Ishikawa (cell line): ENCODE data around the gene SPACDR.

Source experiments
- CEBPB ChIP-seq: IDR thresholded peaks from 2 replicates; pipeline ENCODE4 v1.6.1; 2012
- CREB1 ChIP-seq: IDR thresholded peaks from 2 replicates; pipeline ENCODE4 v1.6.1; 2012; ENCODE audit warnings: low read depth
- EGR1 ChIP-seq: IDR thresholded peaks from 2 replicates; pipeline ENCODE4 v1.6.1; 2012
- EP300 ChIP-seq: IDR thresholded peaks from 2 replicates; pipeline ENCODE4 v1.6.1; 2012; ENCODE audit warnings: borderline replicate concordance
- FOXM1 ChIP-seq: IDR thresholded peaks from 2 replicates; pipeline ENCODE4 v1.6.1; 2012; ENCODE audit warnings: low read depth, borderline replicate concordance
- NFIC ChIP-seq: IDR thresholded peaks from 2 replicates; pipeline ENCODE4 v1.6.1; 2012
- RAD21 ChIP-seq: IDR thresholded peaks from 2 replicates; pipeline ENCODE4 v1.6.1; 2012; ENCODE audit warnings: low read depth
- TAF1 ChIP-seq: IDR thresholded peaks from 2 replicates; pipeline ENCODE4 v1.6.1; 2012; ENCODE audit warnings: low read depth, mild to moderate bottlenecking
- TCF12 ChIP-seq: IDR thresholded peaks from 2 replicates; pipeline ENCODE4 v1.6.1; 2012; ENCODE audit warnings: low read depth
- TEAD4 ChIP-seq: IDR thresholded peaks from 2 replicates; pipeline ENCODE4 v1.6.1; 2012
- YY1 ChIP-seq: IDR thresholded peaks from 2 replicates; pipeline ENCODE4 v1.6.1; 2012; ENCODE audit warnings: low read depth
- ZBTB7A ChIP-seq: IDR thresholded peaks from 2 replicates; pipeline ENCODE4 v1.6.1; 2012; ENCODE audit warnings: low read depth
- TF ChIP-seq, protein P1 (sequence below): IDR thresholded peaks from 2 replicates; pipeline ENCODE4 v1.6.1; 2012
- TF ChIP-seq, protein P2 (sequence below): IDR thresholded peaks from 2 replicates; pipeline ENCODE4 v1.6.1; 2012
- TF ChIP-seq, protein P3 (sequence below): IDR thresholded peaks from 2 replicates; pipeline ENCODE4 v1.6.1; 2012; ENCODE audit warnings: low read depth, mild to moderate bottlenecking

Gene SPACDR

DNA sequence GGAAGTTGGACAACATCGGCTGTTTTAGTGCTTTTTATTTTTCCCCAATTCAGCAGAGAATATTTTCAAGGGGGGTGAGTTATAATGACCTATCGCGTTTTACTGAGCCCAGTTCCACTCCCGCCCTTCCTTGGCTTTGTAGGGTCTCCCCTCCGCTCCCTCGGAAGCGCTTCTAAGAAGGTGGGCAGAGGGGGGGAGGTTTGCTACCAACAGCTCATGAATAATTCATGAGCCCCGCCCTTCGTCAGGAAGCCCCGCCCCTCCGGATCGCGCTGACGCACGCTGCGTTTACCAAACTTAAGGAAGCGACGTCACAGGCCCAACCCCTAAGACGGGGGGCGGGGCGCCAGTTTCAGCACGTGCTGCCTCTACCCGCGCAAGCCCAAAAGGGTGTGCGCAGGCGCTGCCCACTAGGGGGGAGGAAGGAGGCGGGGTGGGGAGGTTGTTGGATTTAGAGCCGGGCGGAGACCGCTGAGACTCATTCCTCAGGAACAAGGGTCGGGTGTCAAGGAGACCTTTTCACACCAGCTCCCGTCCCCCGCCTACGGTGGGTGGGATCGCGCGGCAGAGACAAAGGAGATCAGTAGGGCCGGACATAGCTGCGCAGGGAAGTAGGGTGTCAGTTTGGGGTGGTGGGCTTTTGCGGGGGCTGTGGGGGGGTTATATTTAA is 35.0 kb downstream of the SPACDR start:
- TF ChIP-seq RAD21 (no peak), CEBPB (no peak), YY1 (no peak), TAF1 (no peak), NFIC (no peak), EGR1 (peak; percentile 11; the same call in 1 of the 2 replicates), TCF12 (no peak; the same call in 1 of the 2 replicates), TEAD4 (no peak), CREB1 (peak; percentile 67), ZBTB7A (peak; percentile 77), FOXM1 (no peak; the same call in 1 of the 2 replicates), EP300 (no peak)
- TF ChIP-seq, protein P1, sequence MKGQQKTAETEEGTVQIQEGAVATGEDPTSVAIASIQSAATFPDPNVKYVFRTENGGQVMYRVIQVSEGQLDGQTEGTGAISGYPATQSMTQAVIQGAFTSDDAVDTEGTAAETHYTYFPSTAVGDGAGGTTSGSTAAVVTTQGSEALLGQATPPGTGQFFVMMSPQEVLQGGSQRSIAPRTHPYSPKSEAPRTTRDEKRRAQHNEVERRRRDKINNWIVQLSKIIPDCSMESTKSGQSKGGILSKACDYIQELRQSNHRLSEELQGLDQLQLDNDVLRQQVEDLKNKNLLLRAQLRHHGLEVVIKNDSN, result peak; percentile 91
- TF ChIP-seq, protein P2, sequence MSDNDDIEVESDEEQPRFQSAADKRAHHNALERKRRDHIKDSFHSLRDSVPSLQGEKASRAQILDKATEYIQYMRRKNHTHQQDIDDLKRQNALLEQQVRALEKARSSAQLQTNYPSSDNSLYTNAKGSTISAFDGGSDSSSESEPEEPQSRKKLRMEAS, result peak; percentile 98
- TF ChIP-seq, protein P3, sequence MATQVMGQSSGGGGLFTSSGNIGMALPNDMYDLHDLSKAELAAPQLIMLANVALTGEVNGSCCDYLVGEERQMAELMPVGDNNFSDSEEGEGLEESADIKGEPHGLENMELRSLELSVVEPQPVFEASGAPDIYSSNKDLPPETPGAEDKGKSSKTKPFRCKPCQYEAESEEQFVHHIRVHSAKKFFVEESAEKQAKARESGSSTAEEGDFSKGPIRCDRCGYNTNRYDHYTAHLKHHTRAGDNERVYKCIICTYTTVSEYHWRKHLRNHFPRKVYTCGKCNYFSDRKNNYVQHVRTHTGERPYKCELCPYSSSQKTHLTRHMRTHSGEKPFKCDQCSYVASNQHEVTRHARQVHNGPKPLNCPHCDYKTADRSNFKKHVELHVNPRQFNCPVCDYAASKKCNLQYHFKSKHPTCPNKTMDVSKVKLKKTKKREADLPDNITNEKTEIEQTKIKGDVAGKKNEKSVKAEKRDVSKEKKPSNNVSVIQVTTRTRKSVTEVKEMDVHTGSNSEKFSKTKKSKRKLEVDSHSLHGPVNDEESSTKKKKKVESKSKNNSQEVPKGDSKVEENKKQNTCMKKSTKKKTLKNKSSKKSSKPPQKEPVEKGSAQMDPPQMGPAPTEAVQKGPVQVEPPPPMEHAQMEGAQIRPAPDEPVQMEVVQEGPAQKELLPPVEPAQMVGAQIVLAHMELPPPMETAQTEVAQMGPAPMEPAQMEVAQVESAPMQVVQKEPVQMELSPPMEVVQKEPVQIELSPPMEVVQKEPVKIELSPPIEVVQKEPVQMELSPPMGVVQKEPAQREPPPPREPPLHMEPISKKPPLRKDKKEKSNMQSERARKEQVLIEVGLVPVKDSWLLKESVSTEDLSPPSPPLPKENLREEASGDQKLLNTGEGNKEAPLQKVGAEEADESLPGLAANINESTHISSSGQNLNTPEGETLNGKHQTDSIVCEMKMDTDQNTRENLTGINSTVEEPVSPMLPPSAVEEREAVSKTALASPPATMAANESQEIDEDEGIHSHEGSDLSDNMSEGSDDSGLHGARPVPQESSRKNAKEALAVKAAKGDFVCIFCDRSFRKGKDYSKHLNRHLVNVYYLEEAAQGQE, result no peak

DNA sequence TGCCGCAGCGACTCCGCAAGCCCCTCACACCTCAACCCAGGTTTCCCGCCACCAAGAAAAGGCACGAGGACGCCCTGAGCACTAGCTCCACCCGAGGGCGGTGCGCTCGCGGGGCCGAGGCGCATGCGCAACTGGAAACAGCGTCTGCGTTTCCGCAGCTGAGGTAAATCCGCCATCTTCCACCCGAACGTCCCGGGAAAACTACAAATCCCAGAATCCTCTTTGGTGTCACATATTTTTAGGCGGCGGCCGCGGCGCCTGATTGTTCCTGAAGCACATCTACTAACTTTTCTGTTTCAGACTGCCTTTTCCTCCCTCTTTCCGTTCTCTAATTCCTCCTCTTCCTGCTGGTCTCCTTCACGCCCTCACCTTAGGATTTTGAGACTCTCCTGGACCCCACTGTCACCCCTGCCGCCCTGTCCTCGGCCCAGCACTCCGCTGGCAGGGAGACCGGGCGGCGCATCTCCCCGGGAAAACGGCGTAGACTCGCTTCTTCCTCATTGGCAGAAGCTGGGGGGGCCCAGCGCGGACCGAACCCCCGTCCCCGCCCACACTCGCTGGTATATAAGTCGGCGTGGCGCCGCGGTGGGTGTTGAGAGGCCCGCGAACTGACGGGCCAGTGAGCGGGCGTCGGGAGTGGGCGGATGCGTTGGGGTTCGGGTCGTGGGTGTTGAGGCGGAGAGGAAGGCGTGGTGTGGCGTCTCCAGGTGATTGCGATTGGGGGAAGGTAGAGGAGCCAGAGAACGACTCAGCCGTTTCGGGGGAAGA is 35.7 kb downstream of the SPACDR start, which contains the start of gene ZCWPW1:
Gene ZCWPW1, minus strand, starts transcription at position 505 of the 768 bp plus-strand sequence. CDS start 8,054 bp downstream, outside the sequence.
- TF ChIP-seq TAF1 (peak; percentile 70), RAD21 (no peak), EP300 (no peak; the same call in 1 of the 2 replicates), YY1 (peak; percentile 91), CEBPB (no peak), CREB1 (no peak; the same call in 1 of the 2 replicates), TEAD4 (peak; percentile 20), FOXM1 (no peak; the same call in 1 of the 2 replicates), ZBTB7A (0 out of 2 replicates have a peak, but pooled peaks have one; percentile 29), EGR1 (peak; percentile 93), NFIC (peak; percentile 3; the same call in 1 of the 2 replicates), TCF12 (peak; percentile 35)
- TF ChIP-seq, protein P2, result peak; percentile 100
- TF ChIP-seq, protein P1, result no peak
- TF ChIP-seq, protein P3, result no peak

DNA sequence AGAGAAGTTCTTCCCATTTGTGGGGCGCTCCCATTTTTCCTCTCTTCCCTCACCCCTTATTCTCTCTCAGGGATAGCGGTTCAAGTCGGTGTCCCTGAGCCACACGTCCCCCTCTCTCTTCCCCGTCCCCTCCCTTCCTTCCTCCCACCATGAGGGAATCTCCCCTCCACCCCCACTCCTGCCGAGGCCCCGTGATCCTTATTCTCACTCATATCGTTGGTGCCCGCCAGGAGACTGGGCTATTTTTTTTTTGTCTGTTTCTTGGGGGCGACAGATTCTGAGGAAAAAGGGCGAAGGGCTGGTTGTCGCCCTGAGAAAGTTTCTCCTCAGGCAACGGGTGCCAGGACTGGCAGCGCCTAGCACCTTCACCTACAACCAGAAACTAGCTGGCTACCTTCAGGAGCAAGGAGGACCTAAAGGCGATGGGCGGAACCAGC is 36.3 kb downstream of the SPACDR start:
- TF ChIP-seq, protein P2, result no peak
- no peak for TF ChIP-seq FOXM1
- no peak for TF ChIP-seq NFIC
- no peak for TF ChIP-seq TAF1
- TF ChIP-seq CEBPB, result no peak
- TF ChIP-seq EGR1, result no peak

DNA sequence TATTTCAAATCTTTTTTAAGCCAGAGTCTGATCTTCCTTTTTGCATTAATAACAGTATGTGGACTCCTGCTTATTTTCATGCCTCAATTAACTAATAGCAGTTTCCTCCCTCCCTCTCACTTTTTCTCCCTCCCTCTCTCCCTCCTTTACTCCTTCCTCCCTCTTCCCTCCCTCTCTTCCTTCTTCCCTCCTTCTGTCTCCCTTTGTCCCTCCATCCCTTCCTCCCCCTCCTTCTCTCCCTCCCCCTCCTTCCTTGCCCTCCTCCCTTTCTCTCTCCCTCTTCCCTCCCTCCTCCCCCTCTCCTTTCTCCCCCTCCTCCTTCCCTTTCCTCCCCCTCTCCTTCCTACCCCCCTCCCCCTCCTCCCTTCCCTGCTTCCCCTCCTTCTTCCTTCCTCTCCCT is 37.5 kb downstream of the SPACDR start:
- TF ChIP-seq YY1 (no peak), RAD21 (no peak)

DNA sequence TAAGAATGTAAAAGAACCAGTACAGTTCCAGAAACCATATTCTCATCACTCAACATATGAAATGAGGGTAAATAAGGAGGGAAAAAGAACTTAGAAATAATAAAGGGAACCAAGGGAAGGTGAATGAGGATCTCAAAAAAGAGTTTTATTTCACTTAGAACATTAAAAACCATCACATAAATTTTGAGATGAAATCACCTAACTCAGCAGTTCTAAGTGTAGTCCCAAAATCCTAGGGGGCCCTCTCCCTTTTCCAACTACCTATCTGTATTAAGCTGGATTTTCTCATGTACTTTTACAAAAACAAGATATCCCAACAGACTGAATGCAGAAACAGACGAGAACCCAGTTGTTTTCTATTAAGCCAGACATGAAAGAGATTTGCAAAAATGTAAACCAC is 38.7 kb downstream of the SPACDR start:
- TF ChIP-seq EGR1, result no peak
- TF ChIP-seq TCF12, result no peak
- no peak for TF ChIP-seq TEAD4
- TF ChIP-seq, protein P1, result no peak
- TF ChIP-seq, protein P2, result no peak
- TF ChIP-seq CEBPB, result no peak
- TF ChIP-seq NFIC, result no peak
- TF ChIP-seq CREB1, result no peak
- no peak for TF ChIP-seq RAD21
- no peak for TF ChIP-seq ZBTB7A
- no peak for TF ChIP-seq YY1
- no peak for TF ChIP-seq FOXM1
- TF ChIP-seq, protein P3, result no peak
- TF ChIP-seq EP300, result no peak
- no peak for TF ChIP-seq TAF1
